ENCODE measurements around the gene APOO. TPM values are rescaled to one million over a fixed set of nuclear protein-coding genes. Genes with fewer than 3 reads are reported as not detected.
"Not testable (repeated sequence)": the region's sequence is repeated elsewhere in the genome, so short reads cannot be mapped to it uniquely, and the experiment has no call there.

Gene APOO
- total RNA-seq, 1 donor from 2014 or later = 36.2 TPM

DNA sequence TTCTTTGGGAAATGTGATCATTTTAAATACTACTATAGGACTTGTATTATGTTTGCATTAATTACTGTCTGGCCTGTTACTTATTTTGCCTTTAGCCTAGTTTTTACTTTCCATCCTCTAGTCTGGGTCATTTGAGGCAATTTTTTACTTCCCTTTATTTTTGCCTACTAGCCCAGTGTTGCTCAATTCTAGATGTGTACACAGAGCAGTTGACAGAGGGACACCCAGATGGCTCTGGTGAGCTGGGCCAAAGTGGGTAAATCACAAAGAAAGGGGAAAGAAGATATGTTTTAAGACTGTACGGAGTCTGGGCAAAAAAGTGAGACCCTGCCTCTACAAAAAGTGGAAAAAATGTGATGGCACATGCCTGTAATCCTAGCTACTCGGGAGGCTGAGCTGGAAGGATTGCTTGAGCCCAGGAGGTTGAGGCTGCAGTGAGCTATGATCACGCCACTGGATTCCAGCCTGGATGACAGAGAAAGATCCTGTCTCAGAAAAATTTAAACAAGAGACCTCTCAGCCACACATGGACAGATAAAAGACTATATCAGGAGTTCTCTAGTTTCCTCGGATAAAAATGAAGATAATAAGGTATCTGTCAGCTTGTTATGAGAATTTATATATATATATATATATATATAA lies 35.7 kb downstream of the APOO start:
- no peaks in the 10 kb centered on the region for H3K27me3 Mint-ChIP-seq (ENCODE audit: unreplicated experiment)
- H3K36me3 Mint-ChIP-seq (ENCODE audit: unreplicated experiment) = no peaks in the 10 kb centered on the region
- H3K4me1 Mint-ChIP-seq (ENCODE audit: low read depth, unreplicated experiment) = no peaks in the 10 kb centered on the region
- no peak overlapping the region for H3K27ac Mint-ChIP-seq (ENCODE audit: unreplicated experiment)
- H3K9me3 Mint-ChIP-seq (ENCODE audit: unreplicated experiment) = no peaks in the 10 kb centered on the region
- H3K4me3 Mint-ChIP-seq (ENCODE audit: unreplicated experiment) = no peak overlapping the region
- DNase-seq = no peak
- TF ChIP-seq, protein P1, sequence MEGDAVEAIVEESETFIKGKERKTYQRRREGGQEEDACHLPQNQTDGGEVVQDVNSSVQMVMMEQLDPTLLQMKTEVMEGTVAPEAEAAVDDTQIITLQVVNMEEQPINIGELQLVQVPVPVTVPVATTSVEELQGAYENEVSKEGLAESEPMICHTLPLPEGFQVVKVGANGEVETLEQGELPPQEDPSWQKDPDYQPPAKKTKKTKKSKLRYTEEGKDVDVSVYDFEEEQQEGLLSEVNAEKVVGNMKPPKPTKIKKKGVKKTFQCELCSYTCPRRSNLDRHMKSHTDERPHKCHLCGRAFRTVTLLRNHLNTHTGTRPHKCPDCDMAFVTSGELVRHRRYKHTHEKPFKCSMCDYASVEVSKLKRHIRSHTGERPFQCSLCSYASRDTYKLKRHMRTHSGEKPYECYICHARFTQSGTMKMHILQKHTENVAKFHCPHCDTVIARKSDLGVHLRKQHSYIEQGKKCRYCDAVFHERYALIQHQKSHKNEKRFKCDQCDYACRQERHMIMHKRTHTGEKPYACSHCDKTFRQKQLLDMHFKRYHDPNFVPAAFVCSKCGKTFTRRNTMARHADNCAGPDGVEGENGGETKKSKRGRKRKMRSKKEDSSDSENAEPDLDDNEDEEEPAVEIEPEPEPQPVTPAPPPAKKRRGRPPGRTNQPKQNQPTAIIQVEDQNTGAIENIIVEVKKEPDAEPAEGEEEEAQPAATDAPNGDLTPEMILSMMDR (IDR thresholded peaks at IDR 0.05; ENCODE audit: partially characterized antibody, unreplicated experiment) = no peak

DNA sequence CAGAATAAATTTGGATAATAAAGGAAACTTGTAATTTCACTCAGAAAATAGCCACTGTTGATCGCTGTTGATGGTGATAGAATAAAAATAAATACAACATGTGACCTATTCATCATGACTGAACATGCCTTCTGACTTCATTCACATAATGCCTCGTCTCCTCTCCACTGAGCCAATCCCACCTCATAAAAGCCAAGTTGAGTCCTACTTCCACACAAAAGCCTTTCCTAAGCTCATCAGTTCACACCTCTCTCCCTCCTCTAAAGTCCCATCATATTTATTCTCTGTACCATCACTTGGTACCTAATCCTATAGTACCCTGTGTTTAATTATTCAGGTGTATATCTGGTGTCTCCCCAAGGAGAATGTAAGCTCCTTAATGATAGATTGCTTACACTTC lies 37.7 kb downstream of the APOO start:
- DNase-seq = no peak
- Mint-ChIP-seq H3K27ac (ENCODE audit: unreplicated experiment) (no peak overlapping the region), H3K4me1 (ENCODE audit: low read depth, unreplicated experiment) (no peaks in the 10 kb centered on the region), H3K27me3 (ENCODE audit: unreplicated experiment) (no peaks in the 10 kb centered on the region), H3K4me3 (ENCODE audit: unreplicated experiment) (no peak overlapping the region), H3K9me3 (ENCODE audit: unreplicated experiment) (no peaks in the 10 kb centered on the region), H3K36me3 (ENCODE audit: unreplicated experiment) (no peaks in the 10 kb centered on the region)
- TF ChIP-seq, protein P1 (IDR thresholded peaks at IDR 0.05; ENCODE audit: partially characterized antibody, unreplicated experiment) = no peak

DNA sequence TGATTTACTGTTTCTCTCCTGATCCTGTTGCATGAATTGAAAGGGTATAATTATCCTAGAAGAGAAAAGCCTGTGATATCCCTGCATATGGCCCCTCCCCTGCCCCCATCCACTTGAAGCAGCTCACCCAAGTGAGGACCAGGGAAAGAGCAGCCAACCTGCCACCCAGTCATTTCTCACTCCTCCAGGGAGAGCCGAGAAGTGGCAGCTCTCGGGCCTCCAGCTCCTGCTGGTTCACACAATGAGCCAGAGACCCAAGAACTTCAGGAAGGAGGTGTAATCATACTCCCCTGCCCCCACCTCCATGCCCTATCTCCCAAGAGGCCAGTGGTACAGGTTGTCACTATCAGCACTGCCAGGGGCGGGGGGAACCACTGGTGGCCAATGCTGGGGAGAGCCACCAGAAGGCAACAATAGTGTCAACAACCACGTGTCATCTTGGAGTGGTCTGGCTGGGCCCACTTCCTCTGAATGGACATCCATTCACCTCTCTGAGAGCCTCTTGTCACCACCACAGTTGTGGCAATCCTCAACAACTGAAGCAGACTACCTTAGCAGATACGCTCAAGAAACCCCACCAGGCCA lies 42.9 kb downstream of the APOO start:
- H3K4me3 Mint-ChIP-seq (ENCODE audit: unreplicated experiment) = no peak overlapping the region
- H3K27me3 Mint-ChIP-seq (ENCODE audit: unreplicated experiment) = no peaks in the 10 kb centered on the region
- H3K27ac Mint-ChIP-seq (ENCODE audit: unreplicated experiment) = no peak overlapping the region
- no peak for DNase-seq
- TF ChIP-seq, protein P1 (IDR thresholded peaks at IDR 0.05; ENCODE audit: partially characterized antibody, unreplicated experiment) = no peak
- H3K9me3 Mint-ChIP-seq (ENCODE audit: unreplicated experiment) = no peaks in the 10 kb centered on the region
- no peaks in the 10 kb centered on the region for H3K36me3 Mint-ChIP-seq (ENCODE audit: unreplicated experiment)
- no peaks in the 10 kb centered on the region for H3K4me1 Mint-ChIP-seq (ENCODE audit: low read depth, unreplicated experiment)

DNA sequence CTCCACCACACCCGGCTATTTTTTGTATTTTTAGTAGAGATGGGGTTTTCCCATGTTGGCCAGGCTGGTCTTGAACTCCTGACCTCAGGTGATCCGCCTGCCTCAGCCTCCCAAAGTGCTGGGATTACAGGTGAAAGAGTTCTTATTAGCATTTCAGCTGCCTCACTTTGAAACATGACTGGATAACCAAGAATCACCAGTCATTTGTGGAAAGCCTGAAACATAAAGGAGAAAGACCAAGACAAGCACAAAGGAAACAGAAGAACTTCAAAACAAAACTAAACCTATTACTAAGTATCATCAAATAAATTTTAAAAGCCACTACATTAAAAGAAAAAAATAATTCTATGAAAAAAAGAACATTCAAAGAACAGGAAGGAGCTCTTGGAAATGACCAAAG lies 45.8 kb downstream of the APOO start:
- H3K9me3 Mint-ChIP-seq (ENCODE audit: unreplicated experiment); DNase-seq; H3K27ac Mint-ChIP-seq (ENCODE audit: unreplicated experiment); H3K4me1 Mint-ChIP-seq (ENCODE audit: low read depth, unreplicated experiment); H3K4me3 Mint-ChIP-seq (ENCODE audit: unreplicated experiment); H3K36me3 Mint-ChIP-seq (ENCODE audit: unreplicated experiment); H3K27me3 Mint-ChIP-seq (ENCODE audit: unreplicated experiment): not testable (repeated sequence)

DNA sequence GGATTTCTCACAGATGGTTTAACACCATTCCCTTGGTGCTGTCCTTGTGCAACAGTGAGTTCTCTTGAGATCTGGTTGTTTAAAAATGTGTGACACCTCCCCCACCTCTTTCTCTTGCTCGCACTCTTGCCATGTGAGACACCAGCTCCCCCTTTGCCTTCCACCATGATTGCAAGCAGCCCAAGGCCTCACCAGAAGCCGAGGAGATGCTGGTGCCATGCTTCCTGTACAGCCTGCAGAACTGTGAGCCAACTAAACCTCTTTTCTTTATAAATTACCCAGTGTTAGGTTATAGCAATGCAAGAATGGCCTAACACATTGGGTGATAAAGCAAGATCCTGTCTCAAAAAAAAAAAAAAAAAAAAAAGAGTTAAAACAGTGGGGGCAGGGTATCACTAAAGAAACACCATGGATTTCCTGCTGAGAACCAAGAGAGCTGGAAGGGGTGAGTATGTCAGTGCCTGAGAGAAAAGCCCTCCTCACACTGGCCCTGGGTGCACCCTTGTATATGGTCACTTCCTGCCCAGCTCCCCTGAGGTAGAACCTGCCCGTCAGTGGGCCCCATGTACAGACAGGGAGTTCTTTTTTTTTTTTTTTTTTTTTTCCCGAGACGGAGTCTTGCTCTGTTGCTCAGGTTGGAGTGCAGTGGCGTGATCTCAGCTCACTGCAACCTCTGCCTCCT lies 46.4 kb downstream of the APOO start:
- Mint-ChIP-seq H3K4me3 (ENCODE audit: unreplicated experiment) (no peak overlapping the region), H3K4me1 (ENCODE audit: low read depth, unreplicated experiment) (no peaks in the 10 kb centered on the region), H3K27me3 (ENCODE audit: unreplicated experiment) (no peaks in the 10 kb centered on the region), H3K9me3 (ENCODE audit: unreplicated experiment) (peaks cover 2% of the 10 kb centered on the region), H3K36me3 (ENCODE audit: unreplicated experiment) (no peaks in the 10 kb centered on the region), H3K27ac (ENCODE audit: unreplicated experiment) (no peak overlapping the region)
- no peak for DNase-seq
- TF ChIP-seq, protein P1 (IDR thresholded peaks at IDR 0.05; ENCODE audit: partially characterized antibody, unreplicated experiment) = no peak

DNA sequence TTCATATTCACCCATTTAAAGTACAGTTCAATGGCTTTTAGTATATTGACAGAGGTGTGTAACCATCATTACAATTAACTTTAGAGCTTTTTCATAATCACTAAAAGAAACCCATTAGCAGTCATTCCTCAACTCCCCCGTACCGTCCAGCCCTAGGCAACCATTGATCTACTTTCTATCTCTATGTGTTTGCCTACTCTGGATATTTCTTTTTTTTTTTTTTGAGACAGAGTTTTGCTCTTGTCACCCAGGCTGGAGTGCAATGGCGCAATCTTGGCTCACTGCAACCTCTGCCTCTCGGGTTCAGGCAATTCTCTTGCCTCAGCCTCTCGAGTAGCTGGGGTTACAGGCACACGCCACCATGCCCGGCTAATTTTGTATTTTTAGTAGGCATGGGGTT lies 48.5 kb downstream of the APOO start:
- H3K9me3 Mint-ChIP-seq (ENCODE audit: unreplicated experiment); H3K4me1 Mint-ChIP-seq (ENCODE audit: low read depth, unreplicated experiment); DNase-seq; H3K27me3 Mint-ChIP-seq (ENCODE audit: unreplicated experiment); H3K27ac Mint-ChIP-seq (ENCODE audit: unreplicated experiment); H3K36me3 Mint-ChIP-seq (ENCODE audit: unreplicated experiment); H3K4me3 Mint-ChIP-seq (ENCODE audit: unreplicated experiment): not testable (repeated sequence)

Measured in glutamatergic neuron (in vitro differentiated cells).